PFSK-1 (cell line): ENCODE results near the gene NXPH4.

Source experiments
- FOXP2 ChIP-seq: optimal IDR thresholded peaks from 2 replicates; pipeline ENCODE3; 2011; ENCODE audit warnings: borderline replicate concordance, control low read depth, inconsistent platforms; ENCODE audit not compliant: insufficient read depth; ENCODE audit errors: extremely low read length, extremely low read depth
- POLR2AphosphoS5 ChIP-seq: IDR thresholded peaks from 2 replicates; pipeline ENCODE4 v1.6.1; 2012; ENCODE audit warnings: low read depth, mild to moderate bottlenecking, control low read depth, low read length, moderate library complexity
- REST ChIP-seq, 2 experiments: IDR thresholded peaks; 2 replicates each; pipeline versions ENCODE4 v1.6.1 to v1.8.0; 2011 to 2012; ENCODE audit warnings: low read depth in 2 of 2, low read length in 2 of 2, control low read depth in 1 of 2, inconsistent platforms in 1 of 2, mild to moderate bottlenecking in 1 of 2, moderate library complexity in 1 of 2; ENCODE audit not compliant: insufficient read depth in 1 of 2
- SIN3A ChIP-seq: IDR thresholded peaks from 2 replicates; pipeline ENCODE4 v1.6.1; 2012; ENCODE audit warnings: mild to moderate bottlenecking, low read length, moderate library complexity, borderline replicate concordance; ENCODE audit not compliant: insufficient read depth
- TAF1 ChIP-seq: IDR thresholded peaks from 2 replicates; pipeline ENCODE4 v1.6.1; 2012; ENCODE audit warnings: low read length, control low read depth, borderline replicate concordance; ENCODE audit not compliant: insufficient read depth

NXPH4 gene

GRCh38 chr12:57190821-57191220 lies 25.8 kb upstream of the NXPH4 start:
- no peak for TF ChIP-seq TAF1
- no peak for TF ChIP-seq REST (IDR thresholded peaks at IDR 0.05; ENCODE audit: insufficient read depth in 1 of 2, low read depth in 2 of 2, low read length in 2 of 2)
- TF ChIP-seq SIN3A = no peak
- no peak for TF ChIP-seq POLR2AphosphoS5
- no peak for TF ChIP-seq FOXP2

- TF ChIP-seq POLR2AphosphoS5 (no peak), FOXP2 (no peak), SIN3A (no peak), TAF1 (no peak), REST (IDR thresholded peaks at IDR 0.05; ENCODE audit: insufficient read depth in 1 of 2, low read depth in 2 of 2, low read length in 2 of 2) (no peak)
Measured at GRCh38 chr12:57191410-57191809, 25.2 kb upstream of the NXPH4 start.

GRCh38 chr12:57192920-57193319 lies 23.7 kb upstream of the NXPH4 start:
- no peak for TF ChIP-seq REST (IDR thresholded peaks at IDR 0.05; ENCODE audit: insufficient read depth in 1 of 2, low read depth in 2 of 2, low read length in 2 of 2)
- no peak for TF ChIP-seq SIN3A
- no peak for TF ChIP-seq TAF1
- TF ChIP-seq POLR2AphosphoS5 = no peak
- TF ChIP-seq FOXP2 = no peak

- TF ChIP-seq FOXP2 (no peak), TAF1 (no peak), REST (IDR thresholded peaks at IDR 0.05; ENCODE audit: insufficient read depth in 1 of 2, low read depth in 2 of 2, low read length in 2 of 2) (no peak), POLR2AphosphoS5 (no peak), SIN3A (no peak)
Measured at GRCh38 chr12:57193706-57194245, 22.8 kb upstream of the NXPH4 start.

GRCh38 chr12:57194253-57194652 lies 22.3 kb upstream of the NXPH4 start:
- no peak for TF ChIP-seq SIN3A
- TF ChIP-seq TAF1 = no peak
- no peak for TF ChIP-seq FOXP2
